ENCODE results near the gene MAB21L2. TPM values are rescaled to one million over a fixed set of nuclear protein-coding genes. Genes with fewer than 3 reads are reported as not detected.

Gene MAB21L2
- total and polyA plus RNA-seq, 10 of the 15 experiments (the other 5 are each of a cell fraction or from before 2014, with no cell fraction given), result 0.11 to 0.25 TPM; not detected in 8

DNA sequence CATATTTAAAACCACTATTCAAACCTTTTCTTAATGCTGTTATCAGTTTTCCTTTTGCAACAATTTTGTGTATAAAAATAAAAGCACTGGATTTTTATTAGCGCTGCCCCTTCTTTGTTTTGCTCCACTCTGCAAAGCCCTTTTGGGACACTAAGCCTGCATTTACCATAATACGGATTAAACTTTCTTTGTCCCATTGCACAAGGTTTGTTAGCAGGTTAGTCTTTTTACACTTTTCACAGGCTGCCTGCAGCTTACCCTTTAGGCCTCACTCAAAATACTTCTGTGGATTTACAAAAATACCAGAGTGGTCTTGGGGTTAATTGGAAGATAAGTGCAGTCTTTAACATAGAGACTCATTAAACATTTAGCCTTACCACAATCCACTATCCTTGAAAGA is 35.7 kb upstream of the MAB21L2 start:
- H3K27ac ChIP-seq (ENCODE audit: control insufficient read depth, insufficient read depth), result no peak overlapping the region
- no peaks in the 10 kb centered on the region for H3K4me1 ChIP-seq (ENCODE audit: control insufficient read depth, insufficient read depth, low read length)
- no peak for DNase-seq (ENCODE audit: low read depth, low spot score)
- WGBS (ENCODE audit: insufficient coverage, insufficient replicate concordance, low lambda C conversion rate, missing lambda C conversion rate), result 96% methylated on average over 2 of the region's 2 CpGs
- no peaks in the 10 kb centered on the region for H4K20me1 ChIP-seq (ENCODE audit: control insufficient read depth, insufficient read depth)
- BruUV-seq (replicated peaks), result no TSS peak
- ChIA-PET CTCF (interaction anchor here (1.6 kb wide), 1 partner anchor 321 kb away, joined by 3 read pairs; no protein-coding TSS in a partner anchor), RAD21 (ENCODE audit: unreplicated experiment) (no interaction called here), SMC1A (ENCODE audit: uncharacterized antibody, unreplicated experiment) (no interaction called here), POLR2A (no interaction called here)
- no peak overlapping the region for H2AFZ ChIP-seq (ENCODE audit: control insufficient read depth, low read depth, low read length)
- H3K27me3 ChIP-seq (replicated peaks in 1 of 2; ENCODE audit: control insufficient read depth in 2 of 2, insufficient read depth in 2 of 2, low read length in 1 of 2), result no peaks in the 10 kb centered on the region
- ATAC-seq, result no peak
- no peaks in the 10 kb centered on the region for H3K9me3 ChIP-seq (replicated peaks; ENCODE audit: control insufficient read depth, insufficient read depth, low read length)
- no peaks in the 10 kb centered on the region for H3K36me3 ChIP-seq (ENCODE audit: control insufficient read depth in 2 of 2, insufficient read depth in 2 of 2, low read length in 1 of 2)
- in situ Hi-C loops (cut with MboI) (no loop called here), intact Hi-C loops (cut with micrococcal nuclease; ENCODE audit: unreplicated experiment) (no loop called here)
- no peak for FAIRE-seq
- no peak overlapping the region for H3K9ac ChIP-seq (ENCODE audit: control insufficient read depth, insufficient read depth, low read length)
- H3K4me2 ChIP-seq (ENCODE audit: control insufficient read depth, insufficient read depth), result no peak overlapping the region
- no peak overlapping the region for H3K4me3 ChIP-seq
- TF ChIP-seq NRF1 (conservative IDR thresholded peaks at IDR 0.05; ENCODE audit: low read depth, low read length) (no peak), RAD51 (IDR thresholded peaks at IDR 0.05) (no peak), RUNX3 (IDR thresholded peaks at IDR 0.05; ENCODE audit: low read length) (no peak), SP1 (IDR thresholded peaks at IDR 0.05; ENCODE audit: low read depth, low read length) (no peak), EGR1 (IDR thresholded peaks at IDR 0.05; ENCODE audit: borderline replicate concordance in 1 of 2, low read depth in 2 of 2, low read length in 2 of 2) (no peak), TCF3 (IDR thresholded peaks at IDR 0.05; ENCODE audit: borderline replicate concordance, insufficient read depth, low read depth, low read length) (no peak), MTA2 (IDR thresholded peaks at IDR 0.05; ENCODE audit: low read depth) (no peak), NFYA (IDR thresholded peaks at IDR 0.05; ENCODE audit: borderline replicate concordance, low read depth, low read length) (no peak), CREM (IDR thresholded peaks at IDR 0.05; ENCODE audit: low read depth) (no peak), STAT1 (conservative IDR thresholded peaks at IDR 0.05) (no peak), PAX8 (IDR thresholded peaks at IDR 0.05) (no peak), KAT2A (conservative IDR thresholded peaks at IDR 0.05; ENCODE audit: control insufficient read depth, low read depth, low read length) (no peak)
- TF ChIP-seq, protein P1, sequence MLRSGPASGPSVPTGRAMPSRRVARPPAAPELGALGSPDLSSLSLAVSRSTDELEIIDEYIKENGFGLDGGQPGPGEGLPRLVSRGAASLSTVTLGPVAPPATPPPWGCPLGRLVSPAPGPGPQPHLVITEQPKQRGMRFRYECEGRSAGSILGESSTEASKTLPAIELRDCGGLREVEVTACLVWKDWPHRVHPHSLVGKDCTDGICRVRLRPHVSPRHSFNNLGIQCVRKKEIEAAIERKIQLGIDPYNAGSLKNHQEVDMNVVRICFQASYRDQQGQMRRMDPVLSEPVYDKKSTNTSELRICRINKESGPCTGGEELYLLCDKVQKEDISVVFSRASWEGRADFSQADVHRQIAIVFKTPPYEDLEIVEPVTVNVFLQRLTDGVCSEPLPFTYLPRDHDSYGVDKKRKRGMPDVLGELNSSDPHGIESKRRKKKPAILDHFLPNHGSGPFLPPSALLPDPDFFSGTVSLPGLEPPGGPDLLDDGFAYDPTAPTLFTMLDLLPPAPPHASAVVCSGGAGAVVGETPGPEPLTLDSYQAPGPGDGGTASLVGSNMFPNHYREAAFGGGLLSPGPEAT (IDR thresholded peaks at IDR 0.05; ENCODE audit: low read depth), result no peak
- TF ChIP-seq, protein P2, sequence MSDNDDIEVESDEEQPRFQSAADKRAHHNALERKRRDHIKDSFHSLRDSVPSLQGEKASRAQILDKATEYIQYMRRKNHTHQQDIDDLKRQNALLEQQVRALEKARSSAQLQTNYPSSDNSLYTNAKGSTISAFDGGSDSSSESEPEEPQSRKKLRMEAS (IDR thresholded peaks at IDR 0.05; ENCODE audit: low read depth, low read length), result no peak
- H3K79me2 ChIP-seq (ENCODE audit: control insufficient read depth, insufficient read depth, low read length), result no peaks in the 10 kb centered on the region

Data from GM12878 (cell line).